ENCODE measurements around the gene OR12D1.

OR12D1 gene

GRCh38 chr6:29414588-29414987, at the start of gene OR12D1:
OR12D1 (plus strand) TSS chr6:29414928.
- Histone ChIP-seq H3K4me3 (ENCODE audit: insufficient read depth, low read length, poor library complexity, severe bottlenecking) (no peak within 1 kb of the TSS), H3K9me3 (ENCODE audit: insufficient read depth, low read length) (no peaks in the 10 kb centered on the region), H3K4me2 (ENCODE audit: low read depth, low read length, poor library complexity, severe bottlenecking) (no peak within 1 kb of the TSS), H3F3A (ENCODE audit: insufficient read depth) (no peaks in the 10 kb centered on the region), H3K27ac (ENCODE audit: low read depth, low read length) (no peak within 1 kb of the TSS), H3K79me2 (ENCODE audit: insufficient read depth, low read length) (no peaks in the 10 kb centered on the region), H4K20me1 (ENCODE audit: low read depth, low read length) (no peaks in the 10 kb centered on the region), H3K27me3 (ENCODE audit: low read length) (no peaks in the 10 kb centered on the region), H2AFZ (ENCODE audit: low read depth, low read length, severe bottlenecking) (no peak within 1 kb of the TSS), H3K9me2 (replicated peaks; ENCODE audit: insufficient read depth, low read length) (no peaks in the 10 kb centered on the region; the same call in 1 of the 2 replicates), H3K36me3 (ENCODE audit: low read length) (no peaks in the 10 kb centered on the region), H3K9ac (ENCODE audit: low read length) (no peak within 1 kb of the TSS)
- TF ChIP-seq EZH2phosphoT487 (conservative IDR thresholded peaks at IDR 0.05; ENCODE audit: low read length): no peak
- TF ChIP-seq CTCF (IDR thresholded peaks at IDR 0.05; ENCODE audit: insufficient read depth, low read length, poor library complexity, severe bottlenecking): no peak

DNA sequence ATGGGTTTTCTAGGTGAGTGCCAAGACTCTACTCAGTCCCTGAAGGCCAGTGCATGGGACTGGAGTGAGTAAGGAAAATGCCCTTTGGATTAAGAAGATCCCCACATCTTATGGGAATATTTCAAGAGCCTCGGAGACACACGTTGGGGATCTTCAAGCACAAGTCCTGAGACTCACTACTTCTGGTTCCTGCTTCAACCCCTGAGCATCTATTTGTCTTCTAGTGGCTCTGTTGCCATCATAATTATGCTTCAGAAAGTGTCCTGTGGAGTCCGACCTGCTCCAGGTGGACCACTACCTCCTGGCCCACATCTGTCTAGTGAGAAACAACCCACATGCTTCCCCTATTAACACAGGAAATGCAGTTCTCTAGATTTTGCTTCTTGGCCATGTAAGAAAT, 46.0 kb upstream of the OR12D1 start, which contains the start of gene OR5V1:
Gene OR5V1, minus strand, starts transcription at position 101 of the 400 bp plus-strand sequence. CDS start 12,670 bp downstream, outside the sequence.
- Histone ChIP-seq H3F3A (ENCODE audit: insufficient read depth) (no peaks in the 10 kb centered on the region), H3K9ac (ENCODE audit: low read length) (no peak within 1 kb of the TSS), H3K36me3 (ENCODE audit: low read length) (no peaks in the 10 kb centered on the region), H2AFZ (ENCODE audit: low read depth, low read length, severe bottlenecking) (no peak within 1 kb of the TSS), H3K9me2 (replicated peaks; ENCODE audit: insufficient read depth, low read length) (no peaks in the 10 kb centered on the region), H3K27ac (ENCODE audit: low read depth, low read length) (no peak within 1 kb of the TSS), H3K79me2 (ENCODE audit: insufficient read depth, low read length) (no peaks in the 10 kb centered on the region), H3K4me3 (ENCODE audit: insufficient read depth, low read length, poor library complexity, severe bottlenecking) (no peak within 1 kb of the TSS), H3K4me2 (ENCODE audit: low read depth, low read length, poor library complexity, severe bottlenecking) (no peak within 1 kb of the TSS), H4K20me1 (ENCODE audit: low read depth, low read length) (no peaks in the 10 kb centered on the region), H3K9me3 (ENCODE audit: insufficient read depth, low read length) (no peaks in the 10 kb centered on the region), H3K27me3 (ENCODE audit: low read length) (no peaks in the 10 kb centered on the region)
- TF ChIP-seq EZH2phosphoT487 (conservative IDR thresholded peaks at IDR 0.05; ENCODE audit: low read length) (no peak), CTCF (IDR thresholded peaks at IDR 0.05; ENCODE audit: insufficient read depth, low read length, poor library complexity, severe bottlenecking) (no peak)

GRCh38 chr6:29375191-29375590, 39.5 kb upstream of the OR12D1 start, which contains the start of gene OR12D3:
OR12D3 (minus strand) TSS chr6:29375291; CDS start chr6:29375287, 4 bp downstream.
- Histone ChIP-seq H3K79me2 (ENCODE audit: insufficient read depth, low read length) (no peaks in the 10 kb centered on the region), H3K4me2 (ENCODE audit: low read depth, low read length, poor library complexity, severe bottlenecking) (no peak within 1 kb of the TSS), H3K36me3 (ENCODE audit: low read length) (no peaks in the 10 kb centered on the region), H3K9me2 (replicated peaks; ENCODE audit: insufficient read depth, low read length) (no peaks in the 10 kb centered on the region), H3F3A (ENCODE audit: insufficient read depth) (no peaks in the 10 kb centered on the region), H3K9me3 (ENCODE audit: insufficient read depth, low read length) (no peaks in the 10 kb centered on the region), H3K27me3 (ENCODE audit: low read length) (no peaks in the 10 kb centered on the region), H3K4me3 (ENCODE audit: insufficient read depth, low read length, poor library complexity, severe bottlenecking) (no peak within 1 kb of the TSS), H2AFZ (ENCODE audit: low read depth, low read length, severe bottlenecking) (no peak within 1 kb of the TSS), H4K20me1 (ENCODE audit: low read depth, low read length) (no peaks in the 10 kb centered on the region), H3K27ac (ENCODE audit: low read depth, low read length) (no peak within 1 kb of the TSS), H3K9ac (ENCODE audit: low read length) (no peak within 1 kb of the TSS)
- TF ChIP-seq CTCF (IDR thresholded peaks at IDR 0.05; ENCODE audit: insufficient read depth, low read length, poor library complexity, severe bottlenecking): no peak
- no peak for TF ChIP-seq EZH2phosphoT487 (conservative IDR thresholded peaks at IDR 0.05; ENCODE audit: low read length)

Data from SU-DHL-6 (cell line).